Kidney epithelial cell (primary cell): Measurements from ENCODE around the gene MRPL12. TPM values are rescaled to one million over a fixed set of nuclear protein-coding genes. Genes with fewer than 3 reads are reported as not detected.

Source experiments
- DNase-seq: peaks from one replicate; pipeline ENCODE4 v3.0.0-alpha.2; 2010; ENCODE audit warnings: low read depth
- H3K27me3 ChIP-seq: 2 replicates; pipeline ENCODE4 v1.6.0; 2011; ENCODE audit warnings: low read length; ENCODE audit not compliant: control insufficient read depth, insufficient read depth
- H3K36me3 ChIP-seq: 2 replicates; pipeline ENCODE4 v1.5.1; 2011; ENCODE audit warnings: low read length; ENCODE audit not compliant: control insufficient read depth, insufficient read depth
- H3K4me3 ChIP-seq: 2 replicates; pipeline ENCODE4 v1.5.1; 2011; ENCODE audit warnings: low read depth, mild to moderate bottlenecking, control low read depth, low read length
- total RNA-seq: library from RNA; depleted of rRNA; stranded (reverse); fragments of >200 nt; gene quantifications from 2 replicates; pipeline ENCODE4 v1.2.3, GENCODE V29; 2015
- TF ChIP-seq, protein P1 (sequence below): IDR thresholded peaks from 2 replicates; pipeline ENCODE4 v1.5.1; 2011; ENCODE audit warnings: mild to moderate bottlenecking, moderate library complexity, low read length, control low read depth, inconsistent platforms; ENCODE audit not compliant: insufficient read depth, poor library complexity, severe bottlenecking

Gene MRPL12
- total RNA-seq, 1 donor from 2014 or later: 70.5 TPM

GRCh38 chr17:81660441-81660840 lies 42.7 kb upstream of the MRPL12 start:
- DNase-seq: no peak
- Histone ChIP-seq H3K36me3 (no peaks in the 10 kb centered on the region), H3K4me3 (no peak overlapping the region), H3K27me3 (no peaks in the 10 kb centered on the region)
- TF ChIP-seq, protein P1, sequence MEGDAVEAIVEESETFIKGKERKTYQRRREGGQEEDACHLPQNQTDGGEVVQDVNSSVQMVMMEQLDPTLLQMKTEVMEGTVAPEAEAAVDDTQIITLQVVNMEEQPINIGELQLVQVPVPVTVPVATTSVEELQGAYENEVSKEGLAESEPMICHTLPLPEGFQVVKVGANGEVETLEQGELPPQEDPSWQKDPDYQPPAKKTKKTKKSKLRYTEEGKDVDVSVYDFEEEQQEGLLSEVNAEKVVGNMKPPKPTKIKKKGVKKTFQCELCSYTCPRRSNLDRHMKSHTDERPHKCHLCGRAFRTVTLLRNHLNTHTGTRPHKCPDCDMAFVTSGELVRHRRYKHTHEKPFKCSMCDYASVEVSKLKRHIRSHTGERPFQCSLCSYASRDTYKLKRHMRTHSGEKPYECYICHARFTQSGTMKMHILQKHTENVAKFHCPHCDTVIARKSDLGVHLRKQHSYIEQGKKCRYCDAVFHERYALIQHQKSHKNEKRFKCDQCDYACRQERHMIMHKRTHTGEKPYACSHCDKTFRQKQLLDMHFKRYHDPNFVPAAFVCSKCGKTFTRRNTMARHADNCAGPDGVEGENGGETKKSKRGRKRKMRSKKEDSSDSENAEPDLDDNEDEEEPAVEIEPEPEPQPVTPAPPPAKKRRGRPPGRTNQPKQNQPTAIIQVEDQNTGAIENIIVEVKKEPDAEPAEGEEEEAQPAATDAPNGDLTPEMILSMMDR: no peak

GRCh38 chr17:81662002-81662401 lies 41.2 kb upstream of the MRPL12 start:
- TF ChIP-seq, protein P1: no peak
- Histone ChIP-seq H3K4me3 (no peak overlapping the region), H3K36me3 (no peaks in the 10 kb centered on the region), H3K27me3 (no peaks in the 10 kb centered on the region)
- no peak for DNase-seq

DNA sequence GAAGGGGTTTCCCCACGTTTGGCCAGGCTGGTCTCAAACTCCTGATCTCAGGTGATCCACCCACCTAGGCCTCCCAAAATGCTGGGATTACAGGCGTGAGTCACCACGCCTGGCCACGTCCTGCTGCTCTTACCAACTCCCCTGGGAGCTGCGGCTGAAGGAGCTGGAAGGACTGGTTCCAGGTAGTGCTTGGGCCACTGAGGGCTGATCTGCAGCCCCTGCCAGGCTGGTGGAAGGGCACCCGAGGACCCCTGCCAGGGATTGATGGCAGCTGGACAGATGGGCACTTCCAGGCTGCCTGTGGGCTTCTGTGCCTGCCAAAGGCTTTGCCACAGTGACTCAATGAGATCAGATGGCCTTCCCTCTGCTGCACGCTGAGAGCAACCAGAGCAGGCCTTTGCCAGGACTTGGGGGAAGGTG lies 39.1 kb upstream of the MRPL12 start:
- H3K36me3 ChIP-seq: no peaks in the 10 kb centered on the region
- no peak overlapping the region for H3K4me3 ChIP-seq
- DNase-seq: no peak
- no peaks in the 10 kb centered on the region for H3K27me3 ChIP-seq
- TF ChIP-seq, protein P1: no peak

GRCh38 chr17:81665205-81666091 lies 37.7 kb upstream of the MRPL12 start:
- DNase-seq: no peak
- TF ChIP-seq, protein P1: no peak
- peaks cover 3% of the 10 kb centered on the region for H3K36me3 ChIP-seq

GRCh38 chr17:81666092-81666341 lies 37.1 kb upstream of the MRPL12 start:
- peak overlapping the region; percentile 80 for H3K4me3 ChIP-seq
- H3K36me3 ChIP-seq: peaks cover 3% of the 10 kb centered on the region
- no peak for DNase-seq
- H3K27me3 ChIP-seq: no peaks in the 10 kb centered on the region
- TF ChIP-seq, protein P1: no peak

More at GRCh38 chr17:81665205-81666091, 37.7 kb upstream of the MRPL12 start:
- H3K4me3 ChIP-seq: peak overlapping the region; percentile 80
- no peaks in the 10 kb centered on the region for H3K27me3 ChIP-seq
